Tibial nerve (tissue), 4 donors: Measurements from ENCODE around the gene ANKS1A.
"Not testable (repeated sequence)": the region's sequence is repeated elsewhere in the genome, so short reads cannot be mapped to it uniquely, and the experiment has no call there.

Source experiments
- EP300 ChIP-seq, 2 donors: sonication (generic); formaldehyde crosslinking; IDR thresholded peaks; one replicate each; pipeline ENCODE4 v1.6.1; 2017; ENCODE audit warnings: antibody characterized with exemption in 2 of 2, mild to moderate bottlenecking in 1 of 2
- POLR2A ChIP-seq, 2 donors: fragments of 450-650 bp; IDR thresholded peaks; one replicate each; pipeline ENCODE4 v1.6.1; 2017; ENCODE audit warnings: antibody characterized with exemption in 2 of 2, mild to moderate bottlenecking in 2 of 2, moderate library complexity in 2 of 2
- TF ChIP-seq, protein P1 (sequence below), 5 experiments: fragments of 200-600 bp in 3 of 5; fragments of 450-650 bp in 2 of 5; sonication (generic) in 3 of 5; IDR thresholded peaks; one replicate each; pipeline ENCODE4 v1.5.1; 2016 to 2019; ENCODE audit warnings: antibody characterized with exemption in 5 of 5, mild to moderate bottlenecking in 3 of 5, moderate library complexity in 2 of 5

- TF ChIP-seq, protein P1, sequence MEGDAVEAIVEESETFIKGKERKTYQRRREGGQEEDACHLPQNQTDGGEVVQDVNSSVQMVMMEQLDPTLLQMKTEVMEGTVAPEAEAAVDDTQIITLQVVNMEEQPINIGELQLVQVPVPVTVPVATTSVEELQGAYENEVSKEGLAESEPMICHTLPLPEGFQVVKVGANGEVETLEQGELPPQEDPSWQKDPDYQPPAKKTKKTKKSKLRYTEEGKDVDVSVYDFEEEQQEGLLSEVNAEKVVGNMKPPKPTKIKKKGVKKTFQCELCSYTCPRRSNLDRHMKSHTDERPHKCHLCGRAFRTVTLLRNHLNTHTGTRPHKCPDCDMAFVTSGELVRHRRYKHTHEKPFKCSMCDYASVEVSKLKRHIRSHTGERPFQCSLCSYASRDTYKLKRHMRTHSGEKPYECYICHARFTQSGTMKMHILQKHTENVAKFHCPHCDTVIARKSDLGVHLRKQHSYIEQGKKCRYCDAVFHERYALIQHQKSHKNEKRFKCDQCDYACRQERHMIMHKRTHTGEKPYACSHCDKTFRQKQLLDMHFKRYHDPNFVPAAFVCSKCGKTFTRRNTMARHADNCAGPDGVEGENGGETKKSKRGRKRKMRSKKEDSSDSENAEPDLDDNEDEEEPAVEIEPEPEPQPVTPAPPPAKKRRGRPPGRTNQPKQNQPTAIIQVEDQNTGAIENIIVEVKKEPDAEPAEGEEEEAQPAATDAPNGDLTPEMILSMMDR (IDR thresholded peaks at IDR 0.05): not testable (repeated sequence)
- not testable (repeated sequence) for TF ChIP-seq EP300, POLR2A (IDR thresholded peaks at IDR 0.05)
These were observed 115.0 kb downstream of the ANKS1A start for GRCh38 chr6:35003886-35004530.
